Measurements from ENCODE around the gene NTSR1.

Gene NTSR1

DNA sequence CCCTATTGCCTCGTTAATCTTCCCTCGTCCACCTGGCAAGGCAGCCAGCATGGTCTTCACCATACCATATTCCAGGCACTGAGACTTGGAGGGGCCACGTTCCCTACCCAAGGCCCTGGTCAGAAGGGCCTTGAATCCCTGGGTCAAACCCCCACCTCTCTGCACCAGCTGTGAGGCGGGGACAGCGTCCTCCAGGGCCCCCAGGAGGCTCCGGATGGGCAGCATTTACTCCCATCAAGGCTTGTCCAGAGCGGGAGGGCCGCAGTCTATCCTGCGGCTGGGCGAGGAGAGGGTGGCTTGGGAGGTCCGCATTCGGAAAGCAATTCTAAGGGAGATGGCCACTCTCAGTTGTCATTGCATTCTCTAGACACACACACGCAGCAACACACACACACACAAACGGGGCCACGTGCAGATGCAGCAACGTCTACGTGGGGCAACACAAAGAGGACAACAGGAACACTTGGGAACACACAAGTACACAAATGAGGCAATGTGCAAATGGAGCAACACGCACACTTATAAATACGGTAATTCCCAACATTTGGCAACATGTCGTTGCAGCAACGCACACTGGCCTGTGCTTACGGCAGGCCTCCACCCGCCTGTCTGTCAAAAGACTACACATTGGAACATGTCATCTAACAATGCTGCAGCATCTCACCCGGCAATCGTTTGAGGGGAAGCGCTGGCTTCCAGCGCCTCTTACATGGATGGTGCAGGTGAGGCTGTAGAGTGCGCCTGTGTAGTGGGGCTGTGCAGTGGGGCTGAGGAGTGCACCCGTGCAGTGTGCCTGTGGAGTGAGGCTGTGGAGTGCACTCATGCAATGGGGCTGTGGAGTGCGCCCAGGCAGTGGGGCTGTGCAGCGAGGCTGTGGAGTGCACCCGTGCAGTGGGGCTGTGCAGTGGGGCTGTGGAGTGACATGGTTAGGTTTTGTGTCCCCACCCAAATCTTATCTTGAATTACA is 12.9 kb upstream of the NTSR1 start:
- DNase-seq = no peak

DNA sequence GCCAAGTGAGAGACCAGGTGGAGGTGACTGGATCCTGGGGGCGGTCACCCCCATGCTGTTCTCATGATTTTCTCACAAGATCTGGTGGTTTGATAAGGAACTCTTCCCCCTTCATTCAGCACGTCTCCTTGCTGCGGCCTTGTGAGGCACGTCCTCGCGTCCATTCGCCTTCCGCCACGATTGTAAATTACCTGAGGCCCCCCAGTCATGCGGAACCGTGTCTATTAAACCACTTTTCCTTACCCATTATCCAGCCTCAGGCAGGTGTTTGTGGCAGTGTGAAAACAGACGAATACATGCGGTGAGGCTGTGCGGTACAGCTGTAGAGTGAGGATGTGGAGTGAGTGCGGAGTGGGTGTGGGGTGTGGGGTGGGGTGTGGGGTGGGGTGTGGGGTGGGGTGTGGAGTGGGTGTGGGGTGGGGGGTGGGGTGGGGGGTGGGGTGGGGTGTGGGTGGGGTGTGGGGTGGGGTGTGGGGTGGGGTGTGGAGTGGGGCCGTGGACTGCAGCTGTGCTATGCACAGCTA is 12.1 kb upstream of the NTSR1 start:
- no peak for DNase-seq

DNA sequence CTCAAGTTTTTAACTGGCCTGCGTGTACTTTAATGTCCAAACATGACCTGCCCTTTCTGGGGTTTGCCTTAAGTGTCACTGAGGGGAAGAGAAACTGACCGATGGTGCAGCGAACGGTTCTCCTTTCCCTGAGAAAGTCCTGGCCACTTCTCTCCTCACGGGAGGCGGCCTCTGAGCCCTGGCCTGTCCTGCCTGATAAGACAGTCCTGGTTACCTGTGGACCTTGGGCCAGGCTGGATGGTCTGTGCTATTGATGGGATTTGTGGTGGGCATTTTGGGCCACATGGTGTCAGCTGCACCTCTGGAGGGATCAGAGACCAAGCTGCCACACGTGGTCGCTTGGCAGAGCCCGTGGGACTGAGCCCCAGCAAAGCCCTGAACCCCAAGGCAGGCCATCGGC is 11.6 kb upstream of the NTSR1 start:
- no peak for DNase-seq

DNA sequence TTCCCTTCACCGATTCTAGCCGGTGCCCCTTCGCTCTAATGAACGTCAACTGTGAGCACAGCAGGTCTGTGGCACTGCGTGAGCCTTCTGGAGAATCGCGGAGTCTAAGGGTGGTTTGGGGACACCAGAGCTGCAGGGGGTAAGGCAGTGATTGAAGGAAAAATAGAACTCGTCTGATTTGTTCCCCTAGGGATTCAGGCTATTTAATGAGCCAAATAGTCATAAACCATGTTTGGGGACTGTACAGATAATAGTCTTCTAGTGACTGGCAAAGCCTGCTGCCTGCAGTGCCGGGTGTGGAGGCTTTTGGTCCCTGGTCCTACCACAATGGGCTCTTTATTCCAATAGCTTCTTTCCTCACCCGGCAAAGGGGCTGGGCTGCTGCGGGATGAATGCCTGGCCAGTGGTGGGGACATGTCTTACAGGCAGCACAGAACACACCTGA is 11.1 kb upstream of the NTSR1 start:
- no peak for DNase-seq

DNA sequence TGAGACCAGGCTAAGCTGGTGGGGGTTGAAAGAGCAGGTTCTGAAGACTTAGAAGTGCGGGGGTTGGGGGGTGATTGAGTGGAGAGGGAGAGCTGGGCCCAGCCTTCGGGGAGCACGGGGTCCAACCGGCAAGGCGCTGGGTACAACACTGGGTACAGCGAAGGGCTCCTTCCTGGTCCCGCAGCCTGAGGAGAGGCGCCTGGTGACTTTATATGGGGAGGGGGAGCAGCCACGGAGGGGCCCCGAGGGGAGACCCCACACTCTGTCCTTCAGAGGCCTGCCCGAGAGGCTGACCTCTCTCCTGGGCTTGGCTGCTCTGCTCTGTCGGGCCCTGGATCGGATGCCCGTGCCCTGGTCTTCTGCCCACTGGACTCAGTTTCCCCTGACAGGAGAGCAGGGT is 10.4 kb upstream of the NTSR1 start:
- DNase-seq = no peak

DNA sequence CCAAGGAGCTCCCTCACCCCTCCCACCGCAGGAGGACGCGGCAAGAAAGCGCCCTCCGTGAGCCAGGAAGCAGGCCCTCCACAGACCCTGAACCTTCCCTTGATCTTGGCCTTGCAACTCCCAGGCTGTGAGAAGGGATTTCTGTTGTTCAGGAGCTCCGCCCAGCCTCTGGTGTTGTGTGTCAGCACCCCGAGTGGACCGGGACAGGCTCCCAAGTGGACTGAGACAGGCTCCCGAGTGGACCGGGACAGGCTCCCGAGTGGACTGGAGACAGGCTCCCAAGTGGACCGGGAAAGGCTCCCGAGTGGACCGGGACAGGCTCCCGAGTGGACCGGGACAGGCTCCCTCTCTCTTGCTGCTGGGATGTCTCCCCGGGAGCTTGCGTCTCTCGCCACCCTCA is 9.3 kb upstream of the NTSR1 start:
- no peak for DNase-seq

DNA sequence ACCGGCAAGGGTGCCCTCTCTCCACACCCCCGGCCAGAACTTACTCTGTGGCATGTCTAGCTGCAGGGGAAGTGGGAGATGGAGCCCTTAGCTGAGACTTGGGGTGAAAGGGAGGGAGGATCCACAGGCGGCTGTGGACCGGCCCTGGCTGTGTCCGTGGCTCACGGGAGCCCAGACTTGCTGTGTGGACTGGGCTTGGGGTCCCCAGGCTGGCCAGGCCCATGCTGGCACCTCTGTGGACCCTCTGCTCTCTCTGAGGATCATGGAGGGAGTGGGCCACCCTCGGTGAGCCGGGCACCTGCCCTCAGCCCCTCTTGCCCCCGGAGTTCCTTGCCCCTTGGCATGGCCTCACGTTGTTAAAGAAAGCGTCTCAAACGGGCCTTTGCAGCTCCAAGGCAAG is 8.9 kb upstream of the NTSR1 start:
- no peak for DNase-seq

DNA sequence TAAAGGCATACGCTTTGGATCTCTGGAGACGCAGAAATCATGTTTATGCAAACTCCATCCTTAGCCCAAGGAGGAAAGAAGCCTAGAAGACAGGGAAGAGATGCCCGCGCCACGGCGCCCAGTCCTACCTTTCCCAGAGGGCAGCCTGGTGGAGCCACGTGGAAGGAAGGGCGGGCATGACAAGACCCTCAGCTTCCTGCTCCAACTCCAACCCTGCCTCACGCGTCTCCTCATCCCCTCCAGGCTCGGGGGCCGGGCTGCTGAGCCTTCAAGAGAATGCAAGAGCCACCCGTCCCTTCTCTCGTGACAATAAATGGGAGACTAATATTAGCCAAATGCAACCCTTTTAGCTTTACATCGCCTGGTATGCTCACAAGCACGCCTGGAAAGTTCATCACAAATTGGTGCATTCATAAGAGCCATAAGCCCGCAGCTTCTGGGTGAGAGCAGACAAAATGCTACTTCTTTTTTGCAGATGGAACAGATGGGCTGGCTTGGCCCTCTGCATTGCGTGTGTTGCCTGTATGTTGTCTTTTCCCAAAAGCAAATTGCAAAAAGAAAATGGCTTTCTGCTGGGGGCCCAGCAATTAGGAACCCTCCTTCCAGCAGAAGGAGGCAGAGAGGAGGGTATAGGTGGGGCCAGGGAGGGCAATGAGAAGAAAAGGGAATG is 8.2 kb upstream of the NTSR1 start:
- no peak for DNase-seq

DNA sequence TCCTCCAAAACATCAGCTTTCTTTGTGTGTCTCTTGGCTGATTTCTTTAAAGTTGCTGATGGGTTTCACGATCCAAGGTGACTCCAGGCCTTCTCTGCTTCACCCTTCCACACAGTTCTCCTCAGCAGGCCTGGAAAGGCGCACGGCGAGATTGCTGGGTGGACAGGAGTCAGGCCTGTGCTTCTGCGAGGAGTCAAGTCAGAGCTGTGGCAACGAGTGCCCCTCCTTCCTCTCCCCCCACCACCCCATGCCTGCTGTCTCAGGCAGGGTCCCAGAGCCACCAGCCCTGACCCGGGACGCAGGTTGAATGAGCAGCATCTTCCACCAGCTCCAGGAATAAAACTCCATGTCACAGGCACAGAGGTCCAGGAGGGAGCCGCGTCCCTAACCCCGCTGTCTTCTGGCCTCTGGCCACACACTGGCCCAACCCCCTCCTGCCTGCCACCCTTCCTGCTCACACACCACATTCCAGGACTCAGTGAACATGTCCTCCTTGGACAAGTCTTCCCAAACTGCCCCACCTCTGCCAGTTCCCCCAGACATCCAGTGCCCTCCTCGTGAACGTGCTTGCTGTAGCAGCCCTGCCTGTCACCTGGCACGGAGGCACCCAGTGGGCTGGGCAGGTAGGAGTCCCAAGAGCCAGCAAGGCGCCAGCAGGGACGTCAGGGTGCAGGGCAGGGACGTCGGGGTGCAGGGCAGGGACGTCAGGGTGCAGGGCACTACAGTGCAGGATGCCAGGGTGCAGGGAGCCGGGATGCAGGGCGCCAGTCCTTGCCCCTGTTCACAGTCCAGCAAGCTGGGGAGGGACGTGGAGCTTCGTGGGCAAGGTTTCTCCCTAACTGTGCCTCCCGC is 7.2 kb upstream of the NTSR1 start:
- DNase-seq = no peak

DNA sequence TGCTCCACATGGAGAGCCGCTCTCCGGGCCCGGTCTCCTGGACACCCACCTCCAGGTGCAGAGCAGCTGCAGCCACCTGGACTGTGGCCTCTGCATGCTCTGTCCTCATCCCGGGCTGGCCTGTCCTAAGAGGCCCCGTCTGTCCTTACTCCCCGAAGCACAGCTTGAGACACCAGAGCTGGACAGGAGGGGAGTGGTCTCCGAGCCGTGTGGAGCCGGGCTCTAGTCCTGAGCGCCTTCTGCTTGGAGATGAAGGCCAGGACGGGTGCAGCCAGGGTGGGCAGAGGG is 6.7 kb upstream of the NTSR1 start:
- DNase-seq = no peak

DNA sequence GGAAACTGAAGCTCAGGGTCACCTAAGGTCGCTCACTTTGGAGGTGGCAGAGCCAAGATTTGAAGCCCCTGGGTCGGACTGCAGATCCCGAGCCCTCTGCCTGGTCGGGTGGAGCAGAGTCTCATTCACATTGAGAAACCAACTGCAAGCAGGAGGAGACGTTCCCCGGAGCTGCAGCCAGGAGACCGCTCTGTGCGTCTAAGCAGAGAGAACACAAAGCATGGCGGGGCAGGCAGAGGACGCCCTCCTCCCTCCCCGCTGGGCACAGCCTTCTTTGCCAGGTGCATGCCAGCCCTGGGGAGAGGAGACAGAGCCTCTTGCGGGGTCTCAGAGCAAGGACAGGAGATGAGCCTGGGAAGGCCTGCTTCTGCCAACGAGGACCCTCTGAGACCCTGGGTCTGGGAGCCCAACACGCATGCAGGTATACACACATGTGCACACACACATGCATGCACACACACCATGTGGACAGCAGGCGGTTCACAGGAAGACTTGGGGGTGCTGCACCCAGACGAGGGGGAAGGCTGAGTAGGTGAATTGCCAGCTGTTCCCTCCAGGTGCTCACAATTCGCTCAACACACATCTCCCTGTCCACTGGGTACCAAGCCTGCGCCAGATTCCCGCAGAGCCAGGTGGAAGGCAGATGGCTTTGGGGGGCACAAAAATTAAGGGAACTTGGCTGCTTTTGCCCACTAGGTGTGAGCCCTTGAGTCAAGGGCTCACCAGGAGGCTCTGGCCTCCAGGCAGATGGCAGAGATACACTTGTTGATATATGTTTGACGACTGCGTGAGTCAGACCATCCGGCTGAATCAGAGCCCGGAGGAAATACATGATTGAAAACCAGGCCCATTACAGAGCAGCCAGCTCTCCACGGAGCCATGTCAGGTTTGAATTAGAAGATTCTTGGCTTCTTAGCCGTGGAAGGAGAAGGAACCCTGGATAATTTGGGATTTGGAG is 5.5 kb upstream of the NTSR1 start:
- peak; percentile 38 to 73 for DNase-seq

DNA sequence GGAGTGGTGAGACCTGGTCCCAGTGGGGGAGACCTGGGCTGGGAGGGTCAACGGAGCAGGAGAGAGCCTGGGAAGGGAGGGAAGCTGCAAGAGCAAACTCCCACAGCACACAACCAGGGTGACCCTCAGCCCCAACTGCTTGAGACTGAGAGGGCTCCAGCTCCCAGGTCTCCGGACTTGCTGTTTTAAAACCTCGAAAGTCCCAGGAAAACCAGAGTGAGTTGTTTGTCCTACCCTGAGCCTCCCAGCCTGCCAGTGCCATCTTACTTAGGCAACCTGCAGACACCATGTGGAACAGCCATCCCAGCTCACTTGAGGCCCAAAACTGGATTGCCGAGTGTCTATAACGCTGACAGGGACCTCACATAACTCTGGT is 4.8 kb upstream of the NTSR1 start:
- DNase-seq = no peak

DNA sequence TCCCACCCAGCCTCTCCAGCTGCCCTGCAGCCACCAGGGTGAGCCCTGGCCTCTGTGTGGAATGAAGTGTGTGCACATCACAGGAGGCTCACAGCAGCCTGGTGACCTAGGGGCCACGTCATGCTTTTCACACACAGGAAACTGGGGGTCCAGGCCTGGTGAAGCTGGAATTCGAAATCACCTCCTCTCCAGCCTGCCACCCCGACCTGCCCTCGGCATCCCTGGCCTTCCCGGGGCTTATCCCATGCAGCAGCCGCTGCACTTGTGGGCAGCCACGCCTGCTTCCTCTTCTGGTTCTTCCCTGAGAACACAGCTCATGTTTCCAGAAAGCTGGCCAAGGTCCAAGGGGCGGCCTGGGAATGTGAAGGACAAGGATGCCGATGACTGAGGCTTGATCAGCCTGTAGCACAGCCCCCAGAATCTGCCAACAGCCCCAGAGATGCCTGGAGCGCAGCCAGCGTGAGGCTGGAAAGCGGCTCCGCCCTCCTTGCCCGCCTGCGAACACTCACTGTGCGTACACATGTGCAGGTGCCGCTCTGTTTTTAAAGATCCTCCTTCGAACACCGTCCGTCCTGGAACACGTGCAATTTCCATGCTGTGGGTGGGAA is 4.2 kb upstream of the NTSR1 start:
- DNase-seq = peak; percentile 89 to 92

DNA sequence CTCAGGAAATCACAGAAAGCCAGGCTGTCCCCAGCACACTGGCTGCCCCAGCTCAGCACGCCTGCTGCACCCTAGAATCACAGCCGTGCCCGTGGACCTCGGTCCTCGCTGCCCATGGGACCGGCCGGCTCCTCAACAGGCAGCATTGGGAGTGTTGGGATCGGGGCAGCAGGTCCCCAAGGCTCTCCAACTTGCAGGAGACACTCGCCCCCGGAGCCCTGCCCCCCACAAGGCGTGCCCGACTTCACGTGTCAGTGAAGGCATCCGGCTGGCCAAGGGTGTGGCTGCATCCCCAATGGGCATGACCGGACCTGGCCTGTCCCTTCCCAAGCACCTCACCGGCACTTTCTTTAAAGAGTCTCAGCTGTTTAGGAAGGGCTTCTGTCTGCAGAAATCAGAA is 3.0 kb upstream of the NTSR1 start:
- no peak for DNase-seq

DNA sequence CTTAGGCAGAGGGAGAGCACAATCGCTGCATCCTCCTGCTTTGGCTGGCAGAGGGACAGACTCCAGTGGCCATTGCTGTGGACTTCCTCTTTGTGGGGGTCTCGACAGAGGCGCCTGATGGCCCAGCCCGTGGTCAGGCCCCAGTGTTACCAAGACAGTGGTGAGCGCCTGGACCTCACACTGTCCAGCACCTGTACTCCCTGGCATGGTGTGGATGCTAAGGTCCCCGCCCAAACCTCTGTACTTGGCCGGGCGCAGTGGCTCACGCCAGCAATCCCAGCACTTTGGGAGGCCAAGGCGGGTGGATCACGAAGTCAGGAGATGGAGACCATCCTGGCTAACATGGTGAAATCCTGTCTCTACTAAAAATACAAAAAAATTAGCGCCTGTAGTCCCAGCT is 2.3 kb upstream of the NTSR1 start:
- DNase-seq = no peak

DNA sequence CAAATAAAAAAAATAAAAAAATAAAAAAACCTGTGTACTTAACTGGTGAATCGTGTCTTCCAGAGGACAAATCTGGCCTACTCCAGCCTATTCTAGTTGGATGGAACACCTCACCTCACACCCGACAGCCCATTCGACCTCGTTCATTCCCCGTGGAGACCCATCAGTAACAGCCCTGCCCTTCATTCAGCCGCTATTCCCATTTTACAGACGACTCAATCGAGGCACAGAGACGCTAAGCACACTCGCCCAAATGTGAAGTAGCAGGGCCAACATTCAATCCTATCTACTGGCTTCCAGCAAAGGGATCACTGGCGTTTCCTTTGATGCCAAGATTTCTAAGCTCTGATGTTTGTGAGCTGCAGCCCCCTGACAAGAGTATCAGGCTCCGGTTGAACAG is 1.8 kb upstream of the NTSR1 start:
- no peak for DNase-seq

DNA sequence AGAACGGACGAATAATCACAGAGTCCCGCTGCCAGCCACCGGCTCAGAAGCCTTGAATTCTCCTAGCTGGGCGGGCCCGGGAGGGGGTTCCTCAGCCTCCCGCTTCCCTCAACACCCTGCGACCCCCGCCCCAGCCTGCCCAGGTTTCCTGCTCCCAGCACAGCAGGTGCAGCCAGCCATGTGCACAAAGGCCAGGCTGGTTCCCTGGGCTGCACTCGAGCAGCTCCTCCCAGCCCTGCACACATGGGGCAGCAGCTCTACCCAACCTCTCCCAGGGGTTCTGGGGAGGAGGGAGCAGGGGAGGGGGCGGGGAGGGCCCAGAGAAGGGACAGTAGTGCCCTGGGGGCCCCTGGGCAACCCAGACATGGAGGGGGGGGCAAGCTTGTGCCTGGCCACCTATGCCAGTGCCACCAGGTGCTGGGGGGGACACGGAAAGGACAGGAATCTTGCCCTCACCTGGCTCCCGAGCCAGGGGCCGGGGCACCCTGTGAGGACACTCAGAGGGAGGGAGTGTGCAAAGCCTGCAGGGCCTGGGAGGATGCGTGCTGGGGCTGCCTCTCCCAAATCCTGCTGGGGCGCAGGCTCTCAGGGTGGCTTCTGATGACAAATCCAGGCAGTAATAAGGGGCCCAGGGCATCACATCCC is 1.2 kb upstream of the NTSR1 start:
- DNase-seq = no peak

DNA sequence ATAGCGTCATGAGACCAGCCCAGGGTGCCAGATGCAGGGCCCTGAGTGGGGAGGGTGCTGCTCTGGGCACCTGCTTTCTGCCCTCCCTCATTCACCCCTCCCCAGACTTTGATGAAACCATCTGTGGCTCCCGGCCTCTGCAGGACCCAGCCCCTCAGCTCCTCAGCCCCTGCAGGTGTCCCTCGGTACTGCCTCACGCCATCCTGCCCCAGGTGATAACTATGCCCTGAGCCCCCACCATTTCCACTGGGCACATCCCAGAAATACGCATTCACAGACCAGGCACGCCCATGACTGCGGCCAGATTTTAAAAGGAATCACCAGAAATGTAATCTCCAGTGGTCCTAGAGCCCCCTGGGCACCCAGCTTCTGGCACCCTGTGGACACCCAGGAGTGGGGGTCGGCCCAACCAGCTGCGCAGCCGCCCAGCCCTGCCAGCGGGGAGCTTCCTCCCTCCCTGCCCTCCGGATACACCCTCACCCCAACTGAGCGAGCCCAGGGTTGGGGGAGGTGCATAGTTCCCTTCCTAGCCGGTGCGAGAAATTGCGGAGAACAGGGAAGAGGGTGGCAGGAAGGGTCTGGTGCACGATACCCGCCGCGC is 615 bp upstream of the NTSR1 start:
- DNase-seq = no peak

DNA sequence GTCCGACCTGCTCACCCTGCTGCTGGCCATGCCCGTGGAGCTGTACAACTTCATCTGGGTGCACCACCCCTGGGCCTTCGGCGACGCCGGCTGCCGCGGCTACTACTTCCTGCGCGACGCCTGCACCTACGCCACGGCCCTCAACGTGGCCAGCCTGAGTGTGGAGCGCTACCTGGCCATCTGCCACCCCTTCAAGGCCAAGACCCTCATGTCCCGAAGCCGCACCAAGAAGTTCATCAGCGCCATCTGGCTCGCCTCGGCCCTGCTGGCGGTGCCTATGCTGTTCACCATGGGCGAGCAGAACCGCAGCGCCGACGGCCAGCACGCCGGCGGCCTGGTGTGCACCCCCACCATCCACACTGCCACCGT is 885 bp downstream of the NTSR1 start:
- DNase-seq = no peak

DNA sequence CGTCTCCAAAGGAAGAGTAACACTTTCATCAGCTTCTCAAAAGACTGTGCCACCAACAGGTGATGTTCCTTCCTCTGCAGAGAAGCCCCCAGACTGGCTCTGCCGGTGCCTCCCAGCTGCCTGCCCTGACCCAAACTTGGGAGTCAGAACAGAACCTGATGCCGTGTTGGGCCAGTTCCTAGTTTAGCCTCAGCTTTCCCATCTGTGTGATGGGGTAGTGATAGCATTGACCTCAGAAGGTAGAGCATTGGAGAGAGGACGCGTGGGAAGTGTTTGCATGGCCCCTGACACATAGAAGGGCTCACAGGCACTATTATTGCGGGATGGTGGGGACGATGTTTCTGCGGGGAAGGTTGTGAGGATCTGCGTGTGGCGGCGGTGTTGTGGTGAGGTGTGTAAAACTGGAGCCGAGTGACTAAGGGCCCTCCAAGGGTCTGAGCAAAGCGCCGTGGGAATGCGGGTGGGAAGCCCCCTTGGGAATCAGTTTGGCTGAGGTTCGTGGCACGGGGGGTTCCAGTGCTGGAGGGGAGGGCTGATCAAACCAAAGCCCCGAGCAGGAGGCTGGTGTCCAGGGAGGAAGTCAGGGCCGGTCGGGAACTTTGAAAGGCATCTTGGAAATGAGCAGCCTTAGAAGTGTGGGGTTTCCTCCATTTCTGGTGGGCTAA is 1.7 kb downstream of the NTSR1 start:
- DNase-seq = no peak

Data from NCI-H2081 (cell line).